NCI-H2196 treated with DMSO at 0.1 percent for 48 hours (cell line): Measurements from ENCODE around the gene C3orf20.

Source experiments
- DNase-seq: peaks from one replicate; lab custom pipeline; 2025; ENCODE audit not compliant: unreplicated experiment; lab: John Stamatoyannopoulos, UW

Gene C3orf20

GRCh38 chr3:14674841-14675240 is at the start of gene C3orf20:
TSS of gene C3orf20 (plus strand) at chr3:14675141. CDS start at chr3:14682714, 7,573 bp downstream.
- DNase-seq, result no peak

DNA sequence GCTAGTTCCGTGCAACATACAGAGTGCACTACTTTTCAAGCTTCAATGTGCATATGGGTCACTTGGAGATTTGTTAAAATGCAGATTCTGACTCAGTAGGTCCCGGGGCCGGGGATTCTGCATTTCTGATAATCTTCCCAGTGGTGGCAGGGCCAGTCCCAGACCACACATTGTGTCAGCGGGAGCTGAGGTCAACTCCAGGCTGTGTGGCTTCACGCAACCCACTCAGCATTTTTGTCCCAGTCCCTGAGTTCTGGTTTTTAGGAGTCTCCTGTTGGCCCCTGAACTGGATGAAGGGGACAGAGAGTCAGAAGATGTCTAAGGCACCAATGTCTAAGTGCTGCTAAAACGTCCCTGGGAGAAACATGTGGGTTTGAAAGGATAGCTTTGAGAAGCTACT is 49.5 kb upstream of the C3orf20 start:
- no peak for DNase-seq

DNA sequence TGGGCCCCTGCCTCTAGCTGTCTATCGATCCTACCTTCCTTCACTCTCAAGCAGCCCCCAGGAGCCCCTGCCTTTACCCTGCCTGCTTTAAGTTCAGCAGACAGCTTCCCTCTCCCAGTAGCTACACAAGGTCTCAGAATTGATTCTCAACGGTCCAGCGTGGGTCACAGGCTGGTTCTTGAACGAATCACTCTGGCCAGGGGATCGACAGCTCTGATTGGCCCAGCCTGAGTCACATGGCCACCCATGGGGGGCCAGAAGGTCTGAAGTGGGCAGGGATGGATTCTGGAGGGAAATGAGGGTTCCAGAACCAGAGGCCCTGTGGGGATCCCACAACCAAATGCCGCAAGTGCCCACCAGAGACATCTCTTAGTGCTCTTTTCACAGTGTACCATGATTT is 47.1 kb upstream of the C3orf20 start:
- DNase-seq, result no peak

DNA sequence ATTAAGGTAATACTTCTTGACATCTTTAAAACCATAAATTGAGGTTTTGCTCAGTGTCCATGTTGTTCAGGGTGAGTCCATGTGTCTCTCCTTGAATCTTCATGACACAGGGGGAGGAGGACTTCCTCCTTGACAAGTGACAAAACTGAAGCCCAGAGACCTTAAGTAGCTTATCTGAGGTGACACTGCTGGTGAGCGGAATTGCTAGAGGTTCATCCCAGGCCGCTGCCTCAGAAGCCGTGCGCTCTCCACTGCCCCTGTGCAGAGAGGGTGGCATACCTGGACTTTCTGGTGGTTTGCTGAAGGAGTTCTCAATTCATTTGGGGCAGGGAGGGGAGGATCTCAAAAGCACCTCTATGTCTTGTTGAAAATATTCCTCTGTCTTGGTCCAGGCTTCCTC is 46.5 kb upstream of the C3orf20 start:
- no peak for DNase-seq

GRCh38 chr3:14630404-14631100 is 44.4 kb upstream of the C3orf20 start:
- no peak for DNase-seq

DNA sequence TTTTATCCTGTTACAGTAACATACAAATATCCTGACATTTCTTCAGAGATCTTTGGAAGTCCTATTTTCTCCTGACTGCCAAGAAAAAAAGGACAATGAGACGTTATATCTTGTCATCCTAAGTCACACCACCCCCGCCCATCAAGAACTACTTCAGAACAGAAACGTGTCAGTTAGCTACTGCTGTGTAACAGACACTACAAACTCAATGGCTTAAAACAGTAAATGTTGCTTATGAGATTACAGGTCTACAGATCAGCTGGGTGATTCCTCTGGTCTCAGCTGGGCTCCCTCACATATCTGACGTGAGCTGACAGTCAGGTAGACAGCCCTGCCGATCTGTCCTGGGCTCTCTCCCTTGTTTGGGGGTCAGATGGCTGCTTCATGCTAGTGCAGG is 43.8 kb upstream of the C3orf20 start:
- DNase-seq, result no peak

GRCh38 chr3:14631687-14632441 is 43.1 kb upstream of the C3orf20 start:
- no peak for DNase-seq

DNA sequence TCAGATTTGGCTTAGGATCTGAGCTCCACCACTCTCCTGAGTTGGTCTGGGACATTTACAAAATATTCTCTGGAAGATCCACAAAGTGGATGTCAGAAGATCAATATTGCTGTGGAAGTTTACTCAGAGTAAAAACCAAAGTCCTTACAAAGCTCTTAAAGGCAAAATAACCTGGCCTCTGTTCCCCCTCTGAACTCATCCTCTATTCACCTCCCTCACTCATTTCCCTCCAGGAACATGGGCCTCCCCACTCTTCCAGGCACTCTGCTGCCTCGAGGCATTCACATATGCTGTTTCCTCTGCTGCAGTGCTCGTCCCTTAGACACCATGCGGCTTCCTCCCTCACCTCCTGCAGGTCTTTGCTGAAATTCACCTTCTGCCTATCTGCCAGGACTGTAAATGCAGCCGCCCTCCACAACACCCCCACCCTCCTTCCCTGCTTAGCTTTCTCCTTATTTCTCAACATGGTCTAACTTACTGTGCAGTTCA is 42.5 kb upstream of the C3orf20 start:
- DNase-seq, result no peak

GRCh38 chr3:14633417-14633816 is 41.5 kb upstream of the C3orf20 start:
- DNase-seq, result no peak

DNA sequence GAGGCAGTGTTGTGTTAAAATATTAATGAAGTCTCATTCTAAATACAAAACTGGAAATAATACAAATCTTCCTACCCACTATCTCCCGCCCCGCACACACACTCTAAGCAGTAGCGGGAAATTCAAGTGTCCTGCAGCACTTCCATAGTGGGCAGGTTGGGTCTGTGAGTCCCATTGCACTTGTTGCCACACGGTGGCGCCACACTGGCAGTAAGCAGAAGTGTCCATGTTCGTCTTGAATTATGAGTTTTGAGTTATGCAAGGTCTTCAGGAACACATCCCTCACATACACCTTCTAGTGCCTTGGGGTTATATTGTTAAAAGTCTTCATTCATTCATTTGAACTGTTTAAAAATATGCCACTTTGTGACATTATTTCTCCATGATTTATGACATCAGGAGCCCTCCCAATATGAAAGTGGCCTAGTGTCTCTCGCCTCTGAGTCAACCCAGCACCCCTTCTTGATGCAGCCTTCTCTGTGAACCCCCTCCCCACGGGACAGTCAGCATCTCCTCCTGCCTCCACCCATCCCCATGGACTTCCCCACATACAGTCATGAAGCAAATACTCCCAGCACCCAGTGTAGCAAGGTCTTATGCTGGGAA is 41.0 kb upstream of the C3orf20 start:
- DNase-seq, result no peak

DNA sequence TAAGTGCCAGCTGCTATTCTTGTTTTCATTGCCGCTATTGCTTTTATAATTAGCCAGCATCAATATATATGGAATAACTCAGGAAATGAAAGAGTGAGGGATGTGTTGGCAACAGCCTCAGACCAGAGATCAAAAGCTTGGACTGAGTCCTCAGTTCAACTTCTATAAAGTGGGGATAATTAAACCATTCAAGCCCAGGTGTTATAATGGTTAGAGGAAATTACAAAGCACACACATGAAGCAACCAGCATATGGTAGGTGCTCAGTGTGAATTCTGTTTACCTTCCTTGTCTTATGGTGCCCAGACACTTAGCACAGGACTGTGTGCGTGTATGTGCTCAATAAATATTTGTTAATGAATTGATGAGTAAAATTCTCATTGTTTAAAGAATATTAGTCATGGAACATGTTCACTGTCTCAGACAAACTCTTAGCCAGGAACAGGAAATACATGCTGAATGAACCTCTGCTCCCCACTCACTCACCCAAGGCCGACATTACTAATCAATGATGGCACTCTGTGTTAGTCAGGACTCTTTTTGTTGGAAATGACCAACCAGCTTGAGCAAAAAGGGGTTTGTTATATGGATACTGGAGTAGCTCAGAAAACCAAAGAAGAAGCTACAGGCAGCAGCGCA is 40.1 kb upstream of the C3orf20 start:
- no peak for DNase-seq

DNA sequence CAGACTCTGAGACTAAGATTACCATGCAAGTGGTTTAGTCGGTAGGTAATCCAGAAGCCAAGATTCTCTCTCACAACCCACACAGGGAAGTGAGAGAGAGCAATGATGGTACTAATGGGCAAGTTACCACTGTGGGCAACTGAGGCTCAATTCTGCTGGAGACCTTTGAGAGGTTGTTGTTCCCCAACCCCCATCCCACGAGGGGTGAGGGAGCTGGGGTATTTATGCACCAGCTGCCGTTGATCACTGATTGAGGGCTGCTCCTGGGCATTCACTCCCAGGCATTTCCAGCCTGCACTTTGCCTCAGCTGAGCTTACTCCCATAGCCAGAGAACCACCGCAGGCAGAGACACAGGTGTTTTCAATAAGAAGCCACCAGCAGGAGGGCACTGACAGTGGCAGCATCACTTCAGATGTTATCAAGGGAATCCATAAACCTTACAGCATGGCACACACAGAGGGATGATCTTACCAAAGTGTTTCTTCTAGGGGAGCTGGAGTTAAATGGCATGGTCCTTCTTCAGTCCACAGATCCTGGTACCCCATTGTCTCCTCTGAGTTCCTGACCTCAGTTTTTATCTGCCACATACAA is 38.3 kb upstream of the C3orf20 start:
- no peak for DNase-seq

- no peak for DNase-seq
Observed at GRCh38 chr3:14640157-14640562, 34.8 kb upstream of the C3orf20 start.

DNA sequence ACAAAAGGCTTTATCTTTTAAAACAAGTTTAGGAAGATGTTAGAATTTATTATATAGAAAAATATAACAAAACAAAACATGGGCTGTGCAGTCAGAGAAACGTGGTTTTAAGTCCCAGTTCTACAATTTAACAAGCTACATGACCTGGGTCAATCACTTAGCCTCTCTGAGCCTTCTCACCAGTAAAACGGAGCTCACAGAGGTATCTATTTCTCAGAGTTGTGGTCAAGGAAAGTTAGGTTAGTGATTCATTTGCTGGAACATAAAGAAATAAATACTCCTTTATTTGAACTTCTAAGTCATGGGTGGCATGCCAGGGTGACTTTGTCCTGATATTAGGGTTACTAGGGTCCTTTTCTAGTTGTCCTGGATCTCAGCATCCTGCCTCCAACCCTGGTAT is 34.2 kb upstream of the C3orf20 start:
- DNase-seq, result no peak

DNA sequence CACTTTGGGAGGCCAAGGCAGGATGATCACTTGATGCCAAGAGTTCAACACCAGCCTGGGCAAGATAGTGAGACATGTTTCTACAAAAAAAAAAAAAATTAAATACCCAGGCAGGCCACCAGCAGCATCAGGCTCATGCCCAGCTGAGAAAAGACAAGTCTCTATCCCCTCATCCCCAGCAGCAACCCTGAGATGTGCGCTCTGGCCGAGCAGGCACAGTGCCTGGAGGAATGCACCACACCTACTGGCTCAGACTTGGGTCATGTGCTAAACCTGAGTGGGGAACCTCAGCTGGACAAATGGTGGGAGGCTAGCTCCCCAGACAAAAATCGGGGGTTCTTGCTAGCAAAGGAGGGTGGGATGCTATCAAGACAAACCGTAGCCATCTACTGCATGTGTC is 33.6 kb upstream of the C3orf20 start:
- DNase-seq, result no peak

DNA sequence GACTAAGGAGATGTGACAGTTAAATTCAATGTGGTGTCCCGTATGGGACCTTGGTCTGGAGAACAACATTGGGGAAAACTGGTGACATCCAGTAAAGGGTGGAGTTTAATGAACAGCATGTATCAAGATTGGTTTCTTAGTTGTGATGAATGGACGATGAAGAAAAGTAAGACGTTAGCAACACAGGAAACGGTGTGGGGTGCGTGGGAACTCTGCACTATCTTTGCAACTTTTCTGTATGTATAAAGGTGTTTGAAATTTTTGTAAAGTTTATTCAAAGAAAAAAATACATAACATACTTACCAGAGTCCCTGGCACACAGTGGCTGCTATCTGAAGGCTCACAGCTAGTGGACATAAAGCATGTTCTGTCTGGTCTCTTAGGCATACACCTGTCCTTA is 29.5 kb upstream of the C3orf20 start:
- no peak for DNase-seq

- DNase-seq, result no peak
Observed at GRCh38 chr3:14646131-14646573, 28.8 kb upstream of the C3orf20 start.

DNA sequence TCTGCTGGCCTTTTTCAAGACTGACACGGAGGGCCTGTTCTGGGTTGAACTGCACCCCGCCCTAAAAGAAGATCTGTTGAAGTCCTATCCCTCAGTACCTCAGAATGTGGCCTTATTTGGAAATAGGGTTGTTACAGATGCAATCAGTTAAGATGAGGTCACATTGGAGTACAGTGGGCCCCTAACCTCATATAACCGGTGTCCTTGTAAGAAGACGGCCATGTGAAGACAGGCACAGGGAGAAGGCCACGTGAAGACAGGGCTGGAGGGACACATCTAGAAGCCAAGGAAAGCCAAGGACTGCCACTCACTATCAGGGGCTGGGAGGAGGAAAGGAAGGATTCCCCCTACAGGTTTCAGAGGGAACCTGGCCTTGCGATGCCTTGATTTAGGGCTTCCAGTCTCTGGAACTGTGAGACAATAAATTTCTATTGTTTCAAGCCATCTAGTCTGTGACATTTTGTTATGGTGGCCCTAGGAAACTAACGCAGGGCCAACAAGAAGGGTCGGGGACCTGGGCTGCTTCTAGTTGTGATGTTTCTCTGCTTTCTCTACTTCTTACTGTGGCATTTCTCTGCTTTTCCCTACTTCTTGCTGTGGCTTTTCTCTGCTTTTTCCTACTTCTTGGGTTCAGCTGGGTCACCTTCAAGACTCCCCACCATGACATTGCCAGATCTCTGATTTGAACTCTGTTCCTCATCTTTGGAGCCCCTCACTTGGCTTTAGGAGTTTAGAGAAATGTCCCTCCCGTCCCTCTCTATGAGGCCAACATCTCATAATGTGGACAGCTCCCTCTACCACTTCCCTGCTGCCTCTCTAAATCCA is 28.1 kb upstream of the C3orf20 start:
- no peak for DNase-seq

DNA sequence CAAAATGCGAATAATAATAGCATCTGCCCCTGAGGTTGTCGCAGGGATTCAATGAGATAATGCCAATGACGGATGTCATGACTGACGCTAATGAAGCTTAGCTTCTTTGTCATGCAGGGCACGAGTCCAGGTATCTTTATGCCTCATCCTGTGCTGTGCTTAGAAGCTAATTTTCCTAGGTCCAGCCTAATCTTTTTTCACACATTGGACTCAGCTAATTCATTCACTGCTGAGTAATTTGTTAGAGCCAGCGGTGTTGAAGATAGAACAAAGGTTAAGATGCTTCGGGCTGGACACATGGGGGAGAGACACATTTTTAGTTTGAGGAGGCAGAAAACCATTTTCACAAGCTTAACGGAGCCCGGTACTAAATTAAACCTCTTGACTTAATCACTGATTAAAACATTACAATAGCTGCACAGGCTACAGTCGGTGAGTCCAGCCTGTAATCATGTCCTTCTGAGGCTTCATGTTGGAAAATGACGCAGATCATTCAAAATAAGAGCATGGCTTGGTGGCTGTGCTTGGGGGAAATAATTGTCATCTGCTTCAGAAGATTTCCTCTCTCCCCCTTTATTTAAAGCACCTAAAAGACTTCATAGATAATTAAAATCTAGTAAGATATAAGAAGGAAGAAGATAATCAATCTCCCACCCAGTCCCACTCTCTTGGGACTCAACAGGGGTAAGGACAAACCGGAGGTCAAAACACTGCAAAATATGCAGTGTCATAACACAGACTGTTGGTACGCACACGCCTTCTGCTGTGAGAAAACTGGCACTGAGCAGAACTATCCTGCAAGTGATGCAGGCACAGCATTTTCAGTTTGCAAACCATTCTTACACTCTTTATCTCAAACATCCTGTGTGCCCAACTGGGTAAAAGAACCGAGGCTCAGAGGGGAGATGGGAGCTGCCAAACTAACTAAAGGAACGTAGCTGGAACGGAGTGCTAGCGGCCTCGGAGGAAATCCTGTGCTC is 26.7 kb upstream of the C3orf20 start:
- DNase-seq, result no peak
